DMS53 (cell line): ENCODE measurements around the gene LARP1.
"Not testable (repeated sequence)": the region's sequence is repeated elsewhere in the genome, so short reads cannot be mapped to it uniquely, and the experiment has no call there.

ENCODE experiments used
- DNase-seq: peaks from one replicate; lab custom pipeline; 2025; lab: John Stamatoyannopoulos, UW

The LARP1 gene

DNA sequence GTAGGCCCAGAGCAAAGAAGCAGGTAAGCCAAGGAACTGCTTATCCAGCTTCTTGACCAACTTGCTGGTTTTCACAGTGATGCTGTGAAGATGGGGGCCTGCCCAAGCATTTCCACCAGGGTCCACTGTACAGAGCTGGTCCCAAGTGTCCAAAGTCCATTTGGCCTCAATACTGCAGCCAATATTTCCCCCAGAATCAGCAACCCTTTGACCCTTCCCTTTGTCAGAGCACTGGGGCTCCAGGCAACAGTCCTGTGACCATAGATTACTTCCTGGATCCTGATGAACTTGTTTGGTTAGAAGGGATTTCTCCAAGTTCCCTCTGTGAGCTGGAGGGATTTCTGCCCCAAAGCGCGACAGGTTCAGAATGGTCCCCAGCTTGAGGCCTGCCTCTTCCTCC, 68.9 kb downstream of the LARP1 start:
- DNase-seq: no peak

DNA sequence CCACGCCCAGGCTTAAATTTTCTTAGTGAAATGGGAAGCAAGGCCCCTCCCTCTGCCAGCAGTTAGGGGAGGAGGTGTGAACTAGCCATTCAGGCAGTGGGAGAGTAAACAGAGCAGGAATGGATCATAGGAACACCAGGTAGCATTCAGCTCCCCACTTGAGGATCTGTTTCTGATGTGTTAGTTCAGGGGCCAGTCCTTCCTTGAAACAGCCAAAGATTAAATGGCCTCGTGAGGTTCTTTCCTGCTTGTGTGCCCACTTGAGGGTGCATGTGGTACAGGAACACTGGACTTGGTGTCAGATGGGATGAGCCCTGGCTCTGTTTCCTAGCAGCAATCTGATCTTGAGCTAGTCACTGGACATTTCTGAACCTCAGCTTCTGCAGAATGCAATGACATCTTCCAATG, 74.0 kb downstream of the LARP1 start:
- peak; percentile 86 for DNase-seq

DNA sequence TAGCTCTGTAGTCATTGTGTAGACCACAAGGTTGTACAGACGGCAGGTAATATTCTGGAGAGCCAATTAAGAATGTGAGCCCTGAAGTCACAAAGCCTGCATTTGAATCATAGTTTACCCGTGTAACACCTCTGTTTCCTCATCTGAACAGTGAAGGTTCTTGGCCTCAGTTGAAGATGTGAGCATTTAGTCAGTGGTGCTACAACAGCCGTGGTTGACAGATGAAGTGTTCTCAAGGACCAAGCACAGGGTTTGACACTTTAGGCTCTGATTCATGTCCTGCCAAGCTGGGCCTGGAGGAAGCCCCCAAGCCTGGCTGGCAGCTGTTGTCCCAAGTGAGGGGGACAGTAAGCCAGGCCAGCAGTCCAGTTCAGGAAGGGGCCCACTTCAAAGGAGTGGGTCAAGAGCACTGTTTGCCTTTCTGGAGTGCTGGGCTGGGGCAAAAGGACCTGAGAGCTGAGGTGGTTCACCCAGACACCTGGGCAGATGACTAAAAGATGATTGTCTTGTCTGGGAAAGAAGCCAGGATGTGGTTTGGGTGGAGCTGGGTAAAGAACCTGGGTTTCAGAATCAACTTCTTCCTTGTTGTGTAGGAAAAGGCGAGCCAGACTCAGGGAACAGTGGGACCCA, 74.5 kb downstream of the LARP1 start:
- DNase-seq: peak; percentile 92

DNA sequence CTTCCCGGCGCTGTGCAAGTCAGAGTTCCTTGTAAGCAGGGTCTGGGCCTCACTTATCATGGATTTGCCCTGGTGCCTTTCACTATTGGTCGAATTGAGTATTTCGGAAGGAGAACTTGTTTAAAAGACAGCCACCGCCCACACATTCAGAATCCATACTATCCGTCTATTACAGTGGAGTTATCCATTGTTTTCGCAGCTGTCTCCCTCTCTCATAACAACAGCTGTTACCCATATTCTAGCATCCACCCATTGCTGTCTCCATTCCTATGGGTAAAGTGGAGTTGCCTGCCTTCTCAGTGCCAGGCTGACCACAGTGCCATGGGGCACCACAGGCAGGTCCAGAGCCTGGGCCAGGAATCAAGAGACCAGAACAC, 75.0 kb downstream of the LARP1 start:
- peak; percentile 89 for DNase-seq

DNA sequence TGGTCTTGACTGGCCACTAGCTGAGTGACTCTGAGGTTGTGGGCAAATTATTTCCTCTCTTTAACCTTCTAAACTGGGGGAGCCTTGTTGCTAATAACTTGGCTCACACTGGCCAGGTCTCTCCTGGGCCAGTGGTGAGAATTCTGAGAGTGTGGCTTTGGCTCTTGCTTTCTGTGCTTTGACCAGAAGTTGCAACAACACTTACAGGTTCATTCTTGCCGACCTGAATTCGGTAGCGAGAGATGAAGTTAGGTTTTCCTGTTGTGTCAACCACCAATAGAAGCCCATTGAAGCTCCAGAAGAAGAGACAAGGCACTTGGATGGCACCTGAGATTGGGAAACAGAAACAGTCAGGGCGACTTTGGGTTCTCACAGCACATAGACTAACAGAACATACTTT, 75.4 kb downstream of the LARP1 start:
- no peak for DNase-seq

DNA sequence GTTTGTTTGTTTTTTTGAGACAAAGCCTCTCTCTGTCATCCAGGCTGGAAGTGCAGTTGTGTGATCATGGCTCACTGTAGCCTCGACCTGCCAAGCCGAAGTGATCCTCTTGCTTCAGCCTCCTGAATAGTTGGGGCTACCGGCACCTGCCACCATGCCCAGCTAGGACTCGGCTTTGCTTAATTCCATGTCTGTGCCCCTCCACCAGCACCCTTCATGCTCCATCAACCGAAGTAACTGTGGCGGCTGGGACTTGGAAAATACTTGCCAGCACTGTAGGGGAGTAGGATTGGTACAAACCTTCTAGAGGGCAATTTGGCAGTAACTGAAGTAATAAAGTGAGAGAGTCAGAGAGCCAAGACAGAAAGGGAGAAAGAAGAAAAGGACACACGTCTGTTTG, 76.3 kb downstream of the LARP1 start:
- no peak for DNase-seq

DNA sequence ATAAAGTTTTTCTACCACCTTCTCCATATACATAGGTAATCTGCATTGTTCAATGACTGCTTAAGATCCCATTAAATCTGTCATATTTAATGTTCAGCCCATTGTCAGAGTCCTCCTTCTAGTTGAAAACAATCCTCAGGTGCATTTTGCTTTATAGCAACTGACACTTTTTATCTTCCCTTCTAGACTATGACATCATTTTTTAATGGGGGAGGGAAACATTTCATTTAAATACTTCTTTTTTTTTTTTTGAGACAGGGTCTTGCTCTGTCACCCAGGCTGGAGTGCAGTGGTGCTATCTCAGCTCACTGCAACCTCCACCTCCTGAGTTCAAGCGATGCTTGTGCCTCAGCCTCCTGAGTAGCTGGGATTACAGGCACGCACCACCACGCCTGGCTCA, 77.6 kb downstream of the LARP1 start:
- not testable (repeated sequence) for DNase-seq

DNA sequence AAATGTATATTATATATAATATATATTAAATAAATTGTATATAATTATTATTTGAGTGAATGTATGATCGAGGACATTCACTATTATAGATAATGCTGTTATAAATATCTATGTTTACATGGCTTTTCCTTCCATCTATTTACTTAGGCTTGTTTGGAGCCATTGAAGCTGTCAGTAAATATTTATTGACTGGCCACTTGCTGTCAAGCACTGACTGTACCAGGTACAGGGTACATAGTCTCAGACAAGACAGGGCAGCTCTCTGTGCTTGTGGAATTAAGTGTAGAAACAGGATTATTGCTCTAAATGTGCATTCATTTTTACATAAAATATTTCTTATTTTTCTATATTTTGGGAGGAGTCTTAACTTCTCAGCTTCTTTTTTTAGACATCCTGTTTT, 78.9 kb downstream of the LARP1 start:
- DNase-seq: peak; percentile 92

DNA sequence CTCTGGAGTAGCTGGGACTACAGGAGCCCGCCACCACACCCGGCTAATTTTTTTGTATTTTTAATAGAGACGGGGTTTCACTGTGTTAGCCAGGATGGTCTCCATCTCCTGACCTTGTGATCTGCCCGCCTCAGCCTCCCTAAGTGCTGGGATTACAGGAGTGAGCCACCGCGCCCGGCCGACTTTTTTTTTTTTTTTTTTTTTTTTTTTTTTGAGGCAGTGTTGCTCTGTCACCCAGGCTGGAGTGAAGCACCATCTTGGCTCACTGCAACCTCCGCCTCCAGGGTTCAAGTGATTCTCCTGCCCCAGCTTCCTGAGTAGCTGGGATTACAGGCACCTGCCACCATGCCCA, 80.5 kb downstream of the LARP1 start:
- peak; percentile 30 for DNase-seq

DNA sequence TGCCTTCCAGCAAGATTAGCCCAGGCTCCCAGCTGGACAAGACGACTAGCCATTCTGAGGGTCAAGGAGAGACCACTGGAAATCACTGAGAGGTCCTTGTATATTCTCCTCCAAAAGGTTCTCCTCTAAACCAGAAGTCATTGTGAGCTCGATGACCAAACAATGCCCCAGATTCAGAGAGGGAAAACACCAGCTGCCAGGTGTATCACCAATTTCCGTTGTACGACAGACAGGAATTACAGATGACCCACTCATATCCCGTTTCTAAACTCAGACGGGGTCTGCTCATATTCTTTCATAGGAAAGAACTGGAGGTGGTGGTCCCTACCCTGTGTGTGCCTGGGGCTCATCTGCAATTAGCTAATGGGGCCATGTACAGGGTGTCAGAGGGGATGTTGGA, 81.0 kb downstream of the LARP1 start:
- peak; percentile 18 for DNase-seq

DNA sequence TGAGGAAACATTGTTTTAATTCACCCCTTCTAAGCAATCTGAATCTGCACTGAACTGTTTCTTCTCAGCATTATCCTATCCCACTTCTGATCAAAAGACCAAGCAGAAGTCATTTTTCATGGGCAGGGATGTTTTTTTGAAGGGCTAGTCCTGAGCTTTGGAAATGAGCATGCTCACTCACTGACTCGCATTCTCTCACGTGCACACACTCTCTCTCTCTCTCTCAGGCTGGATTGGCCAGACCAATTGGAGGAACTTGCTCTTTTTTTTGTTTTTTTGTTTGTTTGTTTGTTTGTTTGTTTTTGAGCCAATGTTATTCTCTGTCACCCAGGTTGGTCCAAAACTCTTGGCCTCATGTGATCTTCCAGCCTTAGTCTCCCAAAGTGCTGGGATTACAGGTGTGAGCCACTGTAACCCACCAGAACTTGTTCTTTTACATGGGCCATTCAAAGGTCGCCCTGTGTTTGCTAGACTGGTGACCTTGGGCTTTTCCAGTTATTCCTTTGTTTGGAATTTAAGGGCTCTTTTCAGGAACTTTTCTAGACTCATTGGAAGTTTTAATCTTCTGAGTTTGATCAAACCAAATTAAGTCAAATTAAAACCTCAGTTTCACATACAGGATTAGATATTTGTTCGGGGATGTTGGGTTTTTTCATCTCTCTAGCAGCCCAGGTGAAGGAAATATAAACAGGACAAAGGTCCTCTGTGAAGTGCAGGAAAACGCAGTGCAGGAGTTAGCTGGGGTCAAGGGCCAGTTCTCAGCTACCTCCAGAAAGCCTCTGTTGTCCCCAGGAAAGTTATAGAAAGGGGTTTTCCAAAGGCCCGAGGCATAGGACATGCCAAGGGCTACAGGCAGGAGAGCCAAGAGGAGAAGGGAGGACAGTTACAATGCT, 82.1 kb downstream of the LARP1 start:
- DNase-seq: peak; percentile 23

DNA sequence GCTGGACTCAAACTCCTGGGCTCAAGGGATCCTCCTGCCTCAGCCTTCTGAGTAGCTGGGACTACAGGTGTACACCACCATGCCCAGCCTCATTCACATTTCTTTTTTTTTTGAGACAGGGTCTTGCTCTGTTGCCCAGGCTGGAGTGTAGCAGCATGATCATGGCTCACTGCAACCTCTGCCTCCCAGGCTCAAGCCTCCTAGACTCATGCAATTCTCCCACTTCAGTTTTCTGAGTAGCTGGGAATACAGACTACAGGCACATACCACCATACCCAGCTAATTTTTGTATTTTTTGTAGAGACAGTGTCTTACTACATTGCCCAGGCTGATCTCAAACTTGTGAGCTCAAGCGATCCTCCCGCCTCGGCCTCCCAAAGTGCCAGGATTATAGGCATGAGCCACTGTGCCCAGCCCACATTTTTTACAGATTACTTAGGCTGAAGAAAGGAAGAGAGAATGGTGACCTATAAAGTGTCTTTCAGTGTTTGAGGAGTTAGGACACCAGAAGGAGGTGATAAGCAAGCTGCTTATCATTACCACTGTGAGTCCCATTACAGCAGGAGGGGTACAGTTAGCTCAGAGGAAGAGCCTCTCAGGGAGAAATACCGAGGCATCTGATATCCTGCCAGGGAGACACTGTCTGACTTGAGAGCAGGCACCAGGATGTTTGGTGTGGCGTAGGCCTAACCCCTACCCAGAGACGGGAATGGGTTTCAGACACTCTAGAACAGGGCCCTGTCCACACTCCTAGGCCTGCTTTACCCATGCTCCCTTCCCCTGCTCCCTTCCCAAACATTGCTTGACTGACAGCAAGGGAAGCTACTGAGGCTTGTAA, 85.5 kb downstream of the LARP1 start:
- no peak for DNase-seq

DNA sequence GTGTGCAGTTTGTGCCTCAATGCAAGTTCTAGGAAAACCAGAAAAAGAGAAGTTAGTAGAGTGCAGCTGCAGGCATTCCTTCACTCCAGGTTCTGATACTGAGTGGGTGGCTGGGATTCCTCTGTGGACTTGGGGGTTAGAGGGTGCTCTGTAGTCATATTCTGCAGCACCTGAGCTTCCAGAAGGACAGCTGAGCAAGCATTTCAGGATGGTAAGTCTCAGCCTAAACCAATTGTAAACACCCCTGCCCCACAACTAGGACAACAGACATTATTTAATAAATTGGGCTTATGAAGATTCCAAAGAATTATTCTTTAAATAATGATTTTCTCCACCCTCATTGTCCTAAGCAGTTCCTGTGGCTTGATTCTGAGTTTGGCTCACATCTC, 86.1 kb downstream of the LARP1 start:
- no peak for DNase-seq

DNA sequence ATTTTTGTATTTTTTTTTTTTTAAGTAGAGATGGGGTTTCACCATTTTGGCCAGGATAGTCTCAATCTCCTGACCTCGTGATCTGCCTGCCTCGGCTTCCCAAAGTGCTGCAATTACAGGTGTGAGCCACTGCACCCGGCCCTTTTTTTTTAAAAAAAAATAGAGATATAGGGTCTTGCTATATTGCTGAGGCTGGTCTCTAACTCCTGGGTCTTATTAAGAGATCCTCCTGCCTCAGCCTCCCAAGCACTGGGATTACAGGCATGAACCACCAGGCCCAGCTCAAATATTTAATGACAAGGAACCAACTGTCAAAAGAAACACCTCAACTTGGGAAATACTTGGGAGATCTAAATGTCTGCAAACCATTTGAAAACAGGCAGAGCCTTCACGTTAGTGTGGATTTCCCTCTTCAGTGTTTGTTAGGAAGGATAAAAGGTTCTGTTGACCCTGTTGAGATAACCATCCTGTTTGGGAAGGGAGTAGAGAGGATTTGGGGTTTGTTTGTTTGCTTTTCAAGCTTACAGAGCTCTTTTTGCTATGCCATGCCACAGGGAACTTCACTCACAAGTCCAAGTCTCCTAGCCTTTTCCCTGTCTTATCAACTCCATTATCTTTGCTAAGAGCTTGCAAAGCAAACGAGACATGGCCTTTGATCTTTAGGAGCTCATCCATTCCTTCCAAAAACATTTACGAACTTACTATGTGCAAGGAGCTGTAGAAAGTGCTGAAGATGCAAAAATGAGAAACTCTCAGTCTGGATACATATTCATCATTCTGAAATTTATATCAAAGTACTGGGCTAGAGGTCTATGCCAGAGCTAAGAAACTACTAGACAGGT, 87.7 kb downstream of the LARP1 start:
- DNase-seq: no peak

DNA sequence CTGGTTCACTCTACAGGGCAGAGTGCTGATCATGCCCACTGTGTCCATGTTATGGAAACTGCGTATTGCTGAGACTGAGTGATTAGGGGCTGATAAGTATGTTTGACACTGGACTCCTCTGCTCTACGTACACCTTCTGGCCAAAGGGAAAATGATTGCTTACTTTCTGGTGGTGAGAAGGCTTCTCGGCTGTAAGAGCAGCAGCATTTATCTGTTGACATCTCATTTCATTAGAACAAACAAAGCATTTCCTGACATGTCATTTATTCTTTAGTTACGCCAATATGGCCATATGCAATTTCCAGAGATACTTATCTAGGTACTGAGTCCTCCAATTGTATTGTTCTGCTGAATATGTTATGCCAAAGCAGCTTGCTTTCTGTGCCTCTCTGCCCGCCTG, 89.6 kb downstream of the LARP1 start:
- peak; percentile 35 for DNase-seq

DNA sequence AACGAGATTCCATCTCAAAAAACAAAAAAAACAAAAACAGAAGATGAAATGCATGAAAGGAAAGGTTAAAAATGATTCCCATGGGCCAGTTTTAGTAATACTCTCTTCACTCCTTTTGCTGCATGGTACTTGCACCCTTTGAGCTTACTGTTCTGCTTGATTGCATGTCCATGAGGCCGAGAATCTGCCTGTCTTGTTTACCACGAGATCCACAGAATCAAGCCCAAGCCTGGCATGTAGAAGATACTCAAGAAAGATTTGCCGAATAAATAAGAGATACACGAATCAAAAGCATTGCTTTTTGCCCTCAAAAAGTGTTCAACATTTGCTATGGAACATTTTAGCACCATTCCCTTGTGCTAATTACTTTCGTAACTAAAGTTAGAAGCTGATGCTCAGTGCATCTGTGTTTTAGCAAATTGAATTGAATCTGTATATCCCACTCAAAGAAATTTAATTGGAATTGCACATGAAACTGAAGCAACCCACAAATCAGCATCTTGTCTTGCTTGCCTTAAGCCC, 94.1 kb downstream of the LARP1 start:
- no peak for DNase-seq

DNA sequence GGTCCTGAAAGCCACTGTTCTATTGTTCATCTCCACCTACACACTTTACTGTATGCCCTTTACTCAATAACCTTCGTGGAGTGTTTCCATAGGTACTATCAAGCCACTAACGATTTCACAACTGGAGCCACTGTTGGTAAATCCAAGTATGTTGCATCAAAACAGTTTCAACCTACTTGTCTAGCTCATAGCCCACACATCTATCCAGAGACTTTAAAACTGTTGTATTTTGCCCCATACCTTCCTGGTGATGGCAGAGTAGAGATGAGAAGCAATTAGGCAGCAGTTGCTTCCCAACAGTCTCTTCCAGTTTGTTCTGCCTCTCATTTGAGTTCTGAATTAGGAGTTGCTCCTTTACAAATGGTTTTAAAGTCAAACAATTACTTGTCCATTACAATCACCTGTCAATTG, 94.6 kb downstream of the LARP1 start:
- DNase-seq: no peak

DNA sequence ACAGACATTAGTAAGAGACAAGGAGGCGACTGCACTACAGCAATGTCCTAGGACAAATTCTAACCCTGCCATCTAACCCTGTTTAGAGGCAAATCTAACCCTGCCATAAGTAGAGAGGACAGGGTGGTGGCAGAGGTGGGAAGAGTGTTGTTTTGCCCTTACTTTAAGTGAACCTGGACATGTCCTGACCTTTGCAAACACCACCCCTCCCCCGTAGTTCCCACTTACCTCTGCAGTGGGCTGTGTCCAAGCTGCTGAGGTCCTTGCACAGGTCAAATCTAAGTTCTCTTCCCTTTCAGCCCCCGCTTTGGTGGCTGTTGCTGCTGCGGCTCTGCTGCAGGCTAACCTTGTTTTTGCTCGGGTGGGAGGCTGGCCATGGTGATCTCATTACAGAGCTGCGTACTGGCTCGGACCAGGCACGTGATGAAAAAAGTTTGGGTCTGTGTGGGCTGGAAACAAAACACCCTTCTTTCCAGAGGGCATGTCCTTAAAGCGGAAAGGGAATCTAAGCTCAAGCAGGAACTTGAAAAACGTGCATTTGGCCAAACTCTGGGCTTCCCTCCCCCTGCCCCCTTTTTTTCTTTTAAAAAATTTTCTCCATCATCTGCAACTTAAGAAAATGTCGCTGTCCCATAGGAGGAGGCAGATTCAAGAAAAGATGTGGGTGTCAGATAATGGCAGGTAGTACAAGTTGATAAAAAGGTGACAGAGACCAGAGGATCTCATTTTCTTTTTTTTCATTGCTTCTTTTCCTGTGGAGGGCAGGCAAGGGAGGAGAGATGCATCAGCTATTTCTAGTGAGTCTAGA, 95.3 kb downstream of the LARP1 start, which contains the start of gene FAXDC2:
Gene FAXDC2, minus strand, starts transcription at position 349 of the 808 bp plus-strand sequence. CDS start 12,425 bp downstream, outside the sequence.
- no peak for DNase-seq

DNA sequence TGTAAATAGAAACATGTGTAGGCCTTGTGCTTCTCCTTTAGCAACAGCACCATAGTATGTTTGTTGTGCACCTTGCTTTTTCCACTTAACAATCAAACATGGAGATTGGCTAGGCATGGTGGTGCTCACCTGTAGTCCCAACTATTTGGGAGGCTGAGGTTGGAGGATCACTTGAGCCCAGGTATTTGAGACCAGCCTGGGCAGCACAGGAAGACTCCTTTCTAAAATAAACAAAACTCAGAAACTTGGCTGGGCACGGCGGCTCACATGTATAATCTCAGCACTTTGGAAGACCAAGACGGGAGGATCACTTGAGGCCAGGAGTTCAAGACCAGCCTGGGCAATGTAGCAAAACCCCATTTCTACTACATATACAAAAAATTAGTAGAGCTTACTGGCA, 96.2 kb downstream of the LARP1 start:
- DNase-seq: no peak

DNA sequence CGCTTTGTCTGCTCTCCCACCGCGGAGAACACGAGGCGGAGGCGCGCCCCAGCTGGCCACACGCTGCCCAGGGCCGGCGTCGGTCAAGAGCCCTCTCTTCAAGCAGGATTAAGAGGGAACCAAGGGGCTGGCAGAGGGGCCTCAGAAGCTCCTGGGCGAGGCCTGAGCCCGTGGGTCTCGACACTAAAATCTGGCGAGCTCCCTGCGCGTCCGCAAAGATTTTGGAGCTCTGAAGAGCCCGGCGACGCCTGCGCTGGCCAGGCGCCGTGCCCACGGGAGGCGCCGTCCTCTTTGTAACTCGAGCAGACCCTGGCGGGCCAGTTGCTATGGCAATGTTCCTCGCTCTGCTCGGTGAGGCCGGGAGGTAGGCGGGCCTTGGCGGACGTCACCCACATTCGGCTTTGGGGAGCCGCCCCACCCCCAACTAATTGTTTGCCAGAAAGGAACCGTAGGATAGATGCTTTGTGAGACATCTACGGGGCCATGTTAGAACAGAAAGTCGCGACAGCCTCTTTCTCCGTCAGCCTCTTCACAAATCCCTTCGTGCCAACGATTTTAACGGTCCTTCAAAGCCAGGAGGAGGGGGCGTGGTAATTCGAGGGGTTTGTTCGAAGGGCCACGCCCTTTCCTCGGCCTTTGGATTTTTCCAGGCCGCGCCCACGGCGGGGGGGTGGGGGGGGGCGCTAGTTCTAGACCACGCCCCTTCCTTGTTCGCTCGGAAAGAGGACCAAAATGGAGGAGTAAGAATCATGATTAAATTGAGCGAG, 102.5 kb downstream of the LARP1 start:
- peak; percentile 99 for DNase-seq
